Breast epithelium (tissue), 3 donors: Measurements from ENCODE around the gene MDM4.

Source experiments
- CTCF ChIP-seq, 3 donors: fragments of 450-650 bp; IDR thresholded peaks; one replicate each; pipeline ENCODE4 v1.5.1; 2016 to 2017; ENCODE audit warnings: antibody characterized with exemption in 3 of 3, mild to moderate bottlenecking in 3 of 3, moderate library complexity in 3 of 3
- POLR2A ChIP-seq: fragments of 450-650 bp; IDR thresholded peaks from one replicate; pipeline ENCODE4 v1.6.1; 2016; ENCODE audit warnings: antibody characterized with exemption, mild to moderate bottlenecking, moderate library complexity
- POLR2AphosphoS5 ChIP-seq, 3 donors: sonication (generic); formaldehyde crosslinking; IDR thresholded peaks; one replicate each; pipeline ENCODE4 v1.6.1; 2017; ENCODE audit warnings: antibody characterized with exemption in 3 of 3

GRCh38 chr1:204495777-204496176, 20.4 kb upstream of the MDM4 start:
- TF ChIP-seq CTCF (IDR thresholded peaks at IDR 0.05) (no peak), POLR2A (no peak), POLR2AphosphoS5 (IDR thresholded peaks at IDR 0.05) (no peak)
